OCI-LY1 (cell line): Measurements from ENCODE around the gene CIB2.

Experiments used
- CTCF ChIP-seq: fragments of 200-600 bp; sonication (generic), shearing (Covaris generic); IDR thresholded peaks from 2 replicates; pipeline ENCODE4 v1.5.1; 2017; ENCODE audit warnings: mild to moderate bottlenecking, antibody characterized with exemption, low read length, moderate library complexity, mixed read lengths
- EZH2 ChIP-seq: fragments of 200-600 bp; sonication (generic), shearing (Covaris generic); IDR thresholded peaks from 2 replicates; pipeline ENCODE4 v1.8.0; 2017; ENCODE audit warnings: borderline replicate concordance, mixed run types, mild to moderate bottlenecking, antibody characterized with exemption, low read length, moderate library complexity, mixed read lengths

- TF ChIP-seq CTCF (no peak), EZH2 (no peak)
These were observed 42.5 kb downstream of the CIB2 start for GRCh38 chr15:78088773-78089080.
